Caco-2 (cell line): ENCODE results near the gene EIF3L. TPM values are rescaled to one million over a fixed set of nuclear protein-coding genes. Genes with fewer than 3 reads are reported as not detected.
A peak's percentile ranks its signal among the peaks of the same experiment; 100 is the strongest.

ENCODE experiments used
- BruUV-seq: library from RNA; stranded (reverse); fragments of 400-500 nt; replicated peaks from 2 replicates; lab custom pipeline; 2021; lab: Mats Ljungman, UMichigan
- CTCF ChIA-PET: fragments of 300-600 bp; sonication (Branson Sonifier 250); formaldehyde crosslinking; loops from one replicate; lab custom pipeline; 2022; ENCODE audit warnings: antibody characterized with exemption; lab: Charles Lee
- POLR2A ChIA-PET: fragments of 300-600 bp; sonication (Branson Sonifier 250); formaldehyde crosslinking; loops from one replicate; lab custom pipeline; 2022; ENCODE audit warnings: antibody characterized with exemption; lab: Charles Lee
- DNase-seq, 2 experiments: peaks; one replicate each; pipeline versions ENCODE4 v3.0.0 to v3.0.0-alpha.2; 2020 to 2022
- H3K27me3 ChIP-seq: replicated peaks from 2 replicates; pipeline ENCODE4 v1.6.0; 2011; ENCODE audit warnings: low read length; ENCODE audit not compliant: control insufficient read depth, insufficient read depth
- H3K36me3 ChIP-seq: 2 replicates; pipeline ENCODE4 v1.5.1; 2011; ENCODE audit warnings: low read length; ENCODE audit not compliant: control insufficient read depth, insufficient read depth
- H3K4me1 ChIP-seq: fragments of 250-450 bp; sonication (Bioruptor Pico); 2 replicates; pipeline ENCODE4 v1.5.1; 2020; ENCODE audit warnings: mild to moderate bottlenecking
- H3K4me3 ChIP-seq: 2 replicates; pipeline ENCODE4 v1.5.1; 2011; ENCODE audit warnings: low read depth, mild to moderate bottlenecking, control low read depth, low read length
- H3K9me3 ChIP-seq: fragments of 250-450 bp; sonication (Bioruptor Pico); 2 replicates; pipeline ENCODE4 v1.5.1; 2020; ENCODE audit warnings: mild to moderate bottlenecking, moderate library complexity
- H3K27ac Mint-ChIP-seq: one replicate; pipeline ENCODE4 v1.8.0; 2022; ENCODE audit warnings: mixed read lengths; ENCODE audit not compliant: unreplicated experiment
- H3K27me3 Mint-ChIP-seq: one replicate; pipeline ENCODE4 v1.8.0; 2022; ENCODE audit warnings: mixed read lengths; ENCODE audit not compliant: insufficient read depth, unreplicated experiment
- H3K36me3 Mint-ChIP-seq: one replicate; pipeline ENCODE4 v1.8.0; 2022; ENCODE audit warnings: mild to moderate bottlenecking, mixed read lengths; ENCODE audit not compliant: insufficient read depth, unreplicated experiment
- H3K4me1 Mint-ChIP-seq: one replicate; pipeline ENCODE4 v1.8.0; 2022; ENCODE audit warnings: low read depth, mixed read lengths; ENCODE audit not compliant: unreplicated experiment
- H3K4me3 Mint-ChIP-seq: one replicate; pipeline ENCODE4 v1.8.0; 2022; ENCODE audit warnings: mild to moderate bottlenecking, moderate library complexity, mixed read lengths; ENCODE audit not compliant: unreplicated experiment
- H3K9me3 Mint-ChIP-seq: one replicate; pipeline ENCODE4 v1.8.0; 2022; ENCODE audit warnings: mixed read lengths; ENCODE audit not compliant: unreplicated experiment
- intact Hi-C: fragments of 100-400 bp; cut with micrococcal nuclease; formaldehyde crosslinking; loops from one replicate; pipeline ENCODE4 v1.10.0; 2022; ENCODE audit not compliant: unreplicated experiment
- total RNA-seq: library from RNA; stranded (reverse); gene quantifications from 2 replicates; pipeline ENCODE4 v1.2.3, GENCODE V29; 2022
- TF ChIP-seq, protein P1 (sequence below), 2 experiments: fragments of 200-600 bp in 1 of 2; IDR thresholded peaks; 1 replicate in 1 of 2; 2 replicates in 1 of 2; pipeline versions ENCODE4 v1.5.1 to v1.8.0; 2011 to 2022; ENCODE audit warnings: antibody characterized with exemption in 1 of 2, control low read depth in 1 of 2, inconsistent platforms in 1 of 2, low read depth in 1 of 2, low read length in 1 of 2, mild to moderate bottlenecking in 1 of 2, moderate library complexity in 1 of 2; ENCODE audit not compliant: insufficient read depth in 1 of 2, severe bottlenecking in 1 of 2, unreplicated experiment in 1 of 2

Gene EIF3L
- total RNA-seq, 1 experiment from 2014 or later: 554 TPM

- no peaks in the 10 kb centered on the region for H3K27me3 ChIP-seq
- H3K4me3 Mint-ChIP-seq: peak within 1 kb of the TSS; percentile 91
- H3K4me1 Mint-ChIP-seq: peaks cover 15% of the 10 kb centered on the region
- intact Hi-C loops: loop anchor here (1.0 kb wide), 1 partner anchor 29 kb away; no protein-coding TSS in a partner anchor
- POLR2A ChIA-PET: interaction anchor here (0.6 to 2.7 kb wide), 6 partner anchors 9 to 262 kb away, joined by 3 to 17 read pairs (median 4); partner anchors contain the start of genes C22orf23 and POLR2F
- H3K4me3 ChIP-seq: peak within 1 kb of the TSS; percentile 69
- no peaks in the 10 kb centered on the region for H3K9me3 Mint-ChIP-seq
- CTCF ChIA-PET: interaction anchor here (0.5 to 1.7 kb wide), 13 partner anchors 9 to 641 kb away, joined by 3 to 10 read pairs (median 3); partner anchors contain the start of genes ANKRD54, C22orf23 and POLR2F
- peaks cover 25% of the 10 kb centered on the region for H3K4me1 ChIP-seq
- TF ChIP-seq, protein P1, sequence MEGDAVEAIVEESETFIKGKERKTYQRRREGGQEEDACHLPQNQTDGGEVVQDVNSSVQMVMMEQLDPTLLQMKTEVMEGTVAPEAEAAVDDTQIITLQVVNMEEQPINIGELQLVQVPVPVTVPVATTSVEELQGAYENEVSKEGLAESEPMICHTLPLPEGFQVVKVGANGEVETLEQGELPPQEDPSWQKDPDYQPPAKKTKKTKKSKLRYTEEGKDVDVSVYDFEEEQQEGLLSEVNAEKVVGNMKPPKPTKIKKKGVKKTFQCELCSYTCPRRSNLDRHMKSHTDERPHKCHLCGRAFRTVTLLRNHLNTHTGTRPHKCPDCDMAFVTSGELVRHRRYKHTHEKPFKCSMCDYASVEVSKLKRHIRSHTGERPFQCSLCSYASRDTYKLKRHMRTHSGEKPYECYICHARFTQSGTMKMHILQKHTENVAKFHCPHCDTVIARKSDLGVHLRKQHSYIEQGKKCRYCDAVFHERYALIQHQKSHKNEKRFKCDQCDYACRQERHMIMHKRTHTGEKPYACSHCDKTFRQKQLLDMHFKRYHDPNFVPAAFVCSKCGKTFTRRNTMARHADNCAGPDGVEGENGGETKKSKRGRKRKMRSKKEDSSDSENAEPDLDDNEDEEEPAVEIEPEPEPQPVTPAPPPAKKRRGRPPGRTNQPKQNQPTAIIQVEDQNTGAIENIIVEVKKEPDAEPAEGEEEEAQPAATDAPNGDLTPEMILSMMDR (IDR thresholded peaks at IDR 0.05; ENCODE audit: insufficient read depth in 1 of 2, low read depth in 1 of 2, low read length in 1 of 2, severe bottlenecking in 1 of 2, unreplicated experiment in 1 of 2): no peak
- peak; percentile 68 to 89 for DNase-seq
- H3K27me3 Mint-ChIP-seq: no peaks in the 10 kb centered on the region
- peaks cover 18% of the 10 kb centered on the region for H3K36me3 Mint-ChIP-seq
- no TSS peak for BruUV-seq
- no peaks in the 10 kb centered on the region for H3K36me3 ChIP-seq
- H3K9me3 ChIP-seq: no peaks in the 10 kb centered on the region
- H3K27ac Mint-ChIP-seq: peak within 1 kb of the TSS; percentile 95
These were observed 56.5 kb downstream of the EIF3L start, which contains the start of gene MICALL1 for GRCh38 chr22:37905534-37906363. MICALL1 (plus strand) TSS chr22:37906297; CDS start chr22:37906423, 126 bp downstream.

DNA sequence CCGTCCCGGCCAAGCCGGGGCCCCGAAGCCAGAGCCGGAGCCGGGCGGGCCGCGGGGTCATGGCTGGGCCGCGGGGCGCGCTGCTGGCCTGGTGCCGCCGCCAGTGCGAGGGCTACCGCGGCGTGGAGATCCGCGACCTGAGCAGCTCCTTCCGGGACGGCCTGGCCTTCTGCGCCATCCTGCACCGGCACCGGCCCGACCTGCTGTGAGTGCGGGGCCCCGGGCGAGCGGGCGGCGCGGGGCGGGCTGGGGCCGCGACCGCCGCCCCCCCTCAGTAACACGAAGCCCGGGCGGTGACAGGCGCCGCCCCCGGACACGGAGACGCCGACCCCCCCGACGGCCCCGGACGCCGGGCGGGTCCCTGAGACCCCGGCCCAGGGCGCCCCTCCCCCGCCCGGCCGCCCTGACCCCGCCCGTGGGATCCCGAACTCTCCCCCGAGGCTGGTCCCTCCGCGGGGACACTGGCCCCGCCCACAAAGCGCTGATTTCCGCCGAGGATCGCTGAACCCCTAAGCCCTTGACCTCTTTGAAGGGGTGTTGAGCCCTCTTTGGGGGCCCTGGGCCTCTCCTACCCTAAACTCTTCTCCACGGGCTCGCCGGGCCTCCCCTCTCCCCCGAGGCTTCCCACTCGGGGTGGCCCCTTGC, 57.3 kb downstream of the EIF3L start:
- H3K36me3 Mint-ChIP-seq: peaks cover 24% of the 10 kb centered on the region
- H3K27me3 Mint-ChIP-seq: no peaks in the 10 kb centered on the region
- intact Hi-C loops: loop anchor here (1.0 kb wide), 1 partner anchor 28 kb away; no protein-coding TSS in a partner anchor
- TF ChIP-seq, protein P1 (IDR thresholded peaks at IDR 0.05; ENCODE audit: insufficient read depth in 1 of 2, low read depth in 1 of 2, low read length in 1 of 2, severe bottlenecking in 1 of 2, unreplicated experiment in 1 of 2): no peak
- no peaks in the 10 kb centered on the region for H3K27me3 ChIP-seq
- BruUV-seq: no TSS peak
- DNase-seq: peak in 1 of 2 experiments; percentile 36
- no peaks in the 10 kb centered on the region for H3K9me3 Mint-ChIP-seq
- H3K9me3 ChIP-seq: no peaks in the 10 kb centered on the region
- POLR2A ChIA-PET: interaction anchor here (0.5 to 2.7 kb wide), 5 partner anchors 10 to 47 kb away, joined by 3 to 17 read pairs (median 5); partner anchors contain the start of genes C22orf23 and POLR2F
- peaks cover 15% of the 10 kb centered on the region for H3K4me1 Mint-ChIP-seq
- CTCF ChIA-PET: interaction anchor here (0.6 to 1.7 kb wide), 11 partner anchors 10 to 326 kb away, joined by 3 to 10 read pairs (median 3); partner anchors contain the start of genes ANKRD54, C22orf23 and POLR2F
- peaks cover 25% of the 10 kb centered on the region for H3K4me1 ChIP-seq
- H3K4me3 ChIP-seq: peak overlapping the region; percentile 69
- peak overlapping the region; percentile 78 for H3K27ac Mint-ChIP-seq
- H3K36me3 ChIP-seq: no peaks in the 10 kb centered on the region
- H3K4me3 Mint-ChIP-seq: peak overlapping the region; percentile 75
